Activated CD4-positive, alpha-beta T cell treated with anti-CD3 and anti-CD28 coated beads, Interleukin-10, Interleukin-2, amounts not matched to agents 100 ng/mL and 50 ng/mL, durations not matched to agents 16 hours and 8 hours (primary cell): ENCODE results near the gene RYR1.
"Not testable (repeated sequence)": the region's sequence is repeated elsewhere in the genome, so short reads cannot be mapped to it uniquely, and the experiment has no call there.

Source experiments
- DNase-seq: peaks from one replicate; pipeline ENCODE4 v3.0.0-alpha.2; 2020

RYR1 gene

GRCh38 chr19:38495375-38495774 lies 61.9 kb downstream of the RYR1 start:
- DNase-seq = not testable (repeated sequence)

GRCh38 chr19:38496116-38496515 lies 62.6 kb downstream of the RYR1 start:
- DNase-seq = no peak

GRCh38 chr19:38496603-38497487 lies 63.4 kb downstream of the RYR1 start:
- DNase-seq = no peak

GRCh38 chr19:38497907-38498306 lies 64.4 kb downstream of the RYR1 start:
- no peak for DNase-seq

GRCh38 chr19:38499532-38499931 lies 66.0 kb downstream of the RYR1 start:
- no peak for DNase-seq

GRCh38 chr19:38500450-38500849 lies 67.0 kb downstream of the RYR1 start:
- no peak for DNase-seq

GRCh38 chr19:38502410-38503076 lies 69.1 kb downstream of the RYR1 start:
- no peak for DNase-seq

GRCh38 chr19:38503077-38503410 lies 69.6 kb downstream of the RYR1 start:
- DNase-seq = no peak

- DNase-seq = no peak
Measured at GRCh38 chr19:38505958-38506357, 72.5 kb downstream of the RYR1 start.

- DNase-seq = no peak
Measured at GRCh38 chr19:38506375-38506722, 72.9 kb downstream of the RYR1 start.

- peak; percentile 98 for DNase-seq
Measured at GRCh38 chr19:38506723-38507550, 73.4 kb downstream of the RYR1 start.

- DNase-seq = no peak
Measured at GRCh38 chr19:38507551-38508127, 74.1 kb downstream of the RYR1 start.

GRCh38 chr19:38508507-38508906 lies 75.0 kb downstream of the RYR1 start:
- no peak for DNase-seq

- no peak for DNase-seq
Measured at GRCh38 chr19:38509027-38509426, 75.5 kb downstream of the RYR1 start.

- DNase-seq = no peak
Measured at GRCh38 chr19:38511074-38511708, 77.7 kb downstream of the RYR1 start.

- no peak for DNase-seq
Measured at GRCh38 chr19:38512277-38512676, 78.8 kb downstream of the RYR1 start.

- peak; percentile 65 for DNase-seq
Measured at GRCh38 chr19:38513156-38513555, 79.7 kb downstream of the RYR1 start.

- DNase-seq = peak; percentile 72
Measured at GRCh38 chr19:38513762-38514167, 80.3 kb downstream of the RYR1 start.

- peak; percentile 85 for DNase-seq
Measured at GRCh38 chr19:38514812-38515633, 81.5 kb downstream of the RYR1 start.

- no peak for DNase-seq
Measured at GRCh38 chr19:38515896-38516295, 82.4 kb downstream of the RYR1 start.

- DNase-seq = no peak
Measured at GRCh38 chr19:38516802-38517201, 83.3 kb downstream of the RYR1 start.

GRCh38 chr19:38517321-38517720 lies 83.8 kb downstream of the RYR1 start:
- DNase-seq = no peak
